ENCODE measurements around the gene GDNF.

DNA sequence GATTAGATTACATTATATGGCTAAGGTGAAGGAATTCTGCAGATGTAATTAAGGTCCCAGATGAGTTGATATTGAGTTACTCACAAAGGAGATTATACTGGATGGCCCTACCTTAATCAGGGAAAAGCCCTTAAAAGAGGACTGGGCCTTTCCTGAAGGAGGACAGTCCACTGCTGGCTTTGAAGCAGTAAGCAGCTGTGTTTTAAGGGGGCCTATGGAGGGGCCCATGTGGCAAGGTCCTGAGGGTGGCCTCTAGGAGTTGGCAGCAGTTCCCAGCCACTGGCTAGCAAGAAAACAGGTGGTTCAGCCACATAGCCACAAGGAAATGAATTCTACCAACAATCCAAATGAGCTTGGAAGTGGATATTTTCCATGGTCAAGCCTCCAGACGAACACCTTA, 36.4 kb upstream of the GDNF start:
- TF ChIP-seq, protein P1, sequence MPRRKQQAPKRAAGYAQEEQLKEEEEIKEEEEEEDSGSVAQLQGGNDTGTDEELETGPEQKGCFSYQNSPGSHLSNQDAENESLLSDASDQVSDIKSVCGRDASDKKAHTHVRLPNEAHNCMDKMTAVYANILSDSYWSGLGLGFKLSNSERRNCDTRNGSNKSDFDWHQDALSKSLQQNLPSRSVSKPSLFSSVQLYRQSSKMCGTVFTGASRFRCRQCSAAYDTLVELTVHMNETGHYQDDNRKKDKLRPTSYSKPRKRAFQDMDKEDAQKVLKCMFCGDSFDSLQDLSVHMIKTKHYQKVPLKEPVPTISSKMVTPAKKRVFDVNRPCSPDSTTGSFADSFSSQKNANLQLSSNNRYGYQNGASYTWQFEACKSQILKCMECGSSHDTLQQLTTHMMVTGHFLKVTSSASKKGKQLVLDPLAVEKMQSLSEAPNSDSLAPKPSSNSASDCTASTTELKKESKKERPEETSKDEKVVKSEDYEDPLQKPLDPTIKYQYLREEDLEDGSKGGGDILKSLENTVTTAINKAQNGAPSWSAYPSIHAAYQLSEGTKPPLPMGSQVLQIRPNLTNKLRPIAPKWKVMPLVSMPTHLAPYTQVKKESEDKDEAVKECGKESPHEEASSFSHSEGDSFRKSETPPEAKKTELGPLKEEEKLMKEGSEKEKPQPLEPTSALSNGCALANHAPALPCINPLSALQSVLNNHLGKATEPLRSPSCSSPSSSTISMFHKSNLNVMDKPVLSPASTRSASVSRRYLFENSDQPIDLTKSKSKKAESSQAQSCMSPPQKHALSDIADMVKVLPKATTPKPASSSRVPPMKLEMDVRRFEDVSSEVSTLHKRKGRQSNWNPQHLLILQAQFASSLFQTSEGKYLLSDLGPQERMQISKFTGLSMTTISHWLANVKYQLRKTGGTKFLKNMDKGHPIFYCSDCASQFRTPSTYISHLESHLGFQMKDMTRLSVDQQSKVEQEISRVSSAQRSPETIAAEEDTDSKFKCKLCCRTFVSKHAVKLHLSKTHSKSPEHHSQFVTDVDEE (CRISPR knock-in tag; IDR thresholded peaks at IDR 0.05) = no peak
- no peak for TF ChIP-seq POU6F1 (CRISPR knock-in tag; IDR thresholded peaks at IDR 0.05; ENCODE audit: borderline replicate concordance, low read depth)
- no peak for TF ChIP-seq PPARA (CRISPR knock-in tag; IDR thresholded peaks at IDR 0.05; ENCODE audit: borderline replicate concordance)
- no peak for TF ChIP-seq ZNF565 (CRISPR knock-in tag; conservative IDR thresholded peaks at IDR 0.05; ENCODE audit: low read depth)
- no peak for TF ChIP-seq RARB (CRISPR knock-in tag; IDR thresholded peaks at IDR 0.05)
- no peak for TF ChIP-seq ZFP30 (CRISPR knock-in tag; IDR thresholded peaks at IDR 0.05)
- no peak for TF ChIP-seq ZNF8 (CRISPR knock-in tag; IDR thresholded peaks at IDR 0.05)
